Measurements from ENCODE around the gene MOB2.

The MOB2 gene

DNA sequence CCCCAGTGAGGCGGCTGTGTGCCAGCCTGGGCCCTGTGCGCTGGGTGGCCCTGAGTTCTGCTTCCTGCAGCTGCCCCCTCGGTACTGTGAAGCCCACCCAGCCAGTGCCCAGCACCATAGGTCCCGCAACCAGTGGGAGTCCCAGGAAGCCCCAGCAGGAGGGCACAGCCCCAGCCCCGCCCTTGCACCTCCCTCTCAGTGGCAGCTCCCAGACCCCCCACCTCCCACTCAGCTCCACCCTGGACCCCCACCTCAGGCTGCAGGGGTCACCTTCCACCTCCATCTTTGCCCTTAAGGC, 30.9 kb downstream of the MOB2 start:
- DNase-seq = no peak

DNA sequence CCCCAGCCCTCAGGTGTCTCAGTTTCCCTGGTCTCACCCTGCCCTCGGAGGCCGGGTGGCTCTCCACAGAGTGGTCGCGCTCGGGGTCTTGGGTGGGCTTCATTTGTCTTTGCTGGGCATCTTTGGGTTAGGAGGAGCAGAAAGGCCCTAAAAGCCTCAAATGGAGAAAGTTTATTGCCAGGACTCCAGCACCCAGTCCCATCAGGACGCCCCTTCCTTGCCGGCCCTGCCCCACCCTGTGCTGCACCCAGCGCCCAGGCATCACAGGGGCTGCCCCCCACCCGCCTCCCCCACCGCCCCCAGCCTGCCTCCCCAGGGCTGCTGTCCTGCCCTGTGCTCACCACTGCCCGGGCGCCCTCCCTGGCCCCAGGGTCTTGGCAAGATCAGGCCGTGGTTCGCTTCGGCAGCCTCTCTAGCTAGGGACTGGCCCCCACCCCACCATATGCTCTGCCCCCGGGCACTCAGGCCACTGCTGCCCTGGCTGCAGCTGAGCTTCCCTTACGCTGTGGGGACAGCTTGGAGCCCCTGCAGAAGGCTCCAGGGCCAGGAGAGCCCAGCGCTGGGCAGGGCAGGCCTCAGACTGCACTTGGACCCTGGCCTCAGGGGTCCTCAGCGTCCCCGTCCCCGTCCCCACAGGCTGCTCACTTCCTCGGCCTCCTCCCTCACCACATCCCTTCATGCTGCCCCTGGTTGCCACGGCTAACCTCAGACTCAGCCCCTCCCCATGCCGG, 31.4 kb downstream of the MOB2 start:
- DNase-seq = no peak

DNA sequence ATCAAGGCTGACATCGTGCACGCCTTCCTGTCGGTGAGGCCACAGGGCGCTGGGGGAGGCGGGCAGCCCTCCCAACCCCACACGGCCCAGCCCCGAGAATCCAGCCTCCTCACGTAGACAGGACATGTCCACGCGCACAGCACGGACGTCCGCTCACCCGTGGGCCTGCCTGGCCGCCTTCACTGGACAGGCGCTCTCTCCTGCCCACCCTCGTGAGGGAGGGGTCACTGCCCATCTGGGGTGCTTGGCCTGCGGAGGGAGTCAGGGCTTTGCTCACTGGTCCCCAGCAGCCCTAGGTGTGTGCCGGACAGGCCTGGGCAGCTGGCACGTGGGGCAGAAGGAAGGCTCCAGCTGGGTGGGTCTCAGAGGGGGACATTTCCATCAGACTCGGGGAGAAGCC, 32.0 kb downstream of the MOB2 start:
- DNase-seq = no peak

DNA sequence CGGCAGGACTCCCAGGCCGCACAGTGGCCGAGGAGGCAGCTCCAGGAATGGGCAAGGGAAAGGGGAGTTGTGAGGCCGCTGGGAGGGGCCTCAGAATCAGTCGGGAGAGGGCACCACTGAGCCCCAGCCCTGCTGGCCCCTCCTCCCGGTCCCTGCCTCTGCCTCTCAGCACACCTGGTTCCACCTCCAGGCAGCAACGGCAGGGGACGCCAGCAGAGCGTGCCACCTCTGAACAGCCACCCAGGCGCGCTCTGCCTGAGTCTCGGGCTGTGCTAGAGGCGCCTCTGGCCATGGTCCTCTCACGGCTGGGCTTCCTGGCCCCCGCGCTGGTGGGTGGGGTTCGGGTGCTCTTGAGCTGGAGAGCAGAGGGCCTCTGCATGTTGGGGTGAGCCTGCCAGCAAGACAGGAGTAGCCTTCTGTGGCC, 33.0 kb downstream of the MOB2 start:
- no peak for DNase-seq

DNA sequence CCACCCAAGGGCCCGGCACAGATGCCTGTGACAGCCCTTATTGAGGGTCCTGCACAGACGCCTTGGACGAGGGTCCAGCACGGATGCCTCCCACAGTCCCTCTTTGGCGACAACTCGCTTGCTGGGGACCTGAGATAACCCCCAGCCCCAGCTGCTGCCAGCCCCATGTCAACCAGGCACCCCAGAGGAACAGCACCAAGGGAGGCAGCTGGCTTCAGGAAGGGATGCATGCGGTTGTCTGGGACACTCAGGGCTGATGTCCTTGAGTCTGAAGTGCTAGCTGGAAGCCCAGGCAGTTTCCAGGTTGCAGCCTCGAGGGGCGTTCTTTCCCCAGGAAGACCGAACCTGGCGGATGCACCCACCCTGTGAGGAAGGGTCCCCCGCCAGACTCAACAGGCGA, 33.8 kb downstream of the MOB2 start:
- DNase-seq = no peak

DNA sequence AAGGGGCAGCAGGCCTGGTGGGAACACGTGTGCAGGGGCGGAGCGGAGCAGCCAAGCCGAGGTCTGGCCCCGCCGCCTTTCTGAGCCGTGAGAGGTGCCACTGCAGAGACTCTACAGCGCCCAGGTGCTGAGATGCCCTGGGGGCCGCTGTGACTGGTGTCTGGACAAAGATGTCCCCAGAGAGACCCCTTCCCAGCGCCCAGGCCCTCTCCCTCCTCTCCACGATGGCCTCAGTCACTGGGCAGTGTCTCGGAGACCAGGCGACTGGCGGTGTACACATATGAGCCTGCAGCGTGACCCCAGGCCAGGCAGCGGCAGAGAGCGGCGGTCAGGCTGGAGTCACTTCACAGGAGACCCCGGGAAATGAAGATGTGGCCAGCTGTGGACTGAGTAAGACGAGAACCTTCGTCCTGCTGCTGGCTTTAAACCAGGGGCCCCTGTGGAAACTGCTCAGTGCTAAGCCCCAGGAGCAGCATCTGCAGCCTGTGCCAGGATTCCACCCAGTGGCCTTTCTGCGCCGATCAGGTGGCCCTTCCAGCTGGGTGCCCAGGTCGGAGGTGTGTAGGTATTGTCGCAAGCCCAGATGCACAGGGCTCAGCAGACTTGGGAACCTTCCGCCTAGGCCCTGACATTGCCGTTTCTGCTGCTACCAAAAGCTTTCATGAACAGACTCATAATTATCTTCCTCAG, 34.7 kb downstream of the MOB2 start:
- no peak for DNase-seq

DNA sequence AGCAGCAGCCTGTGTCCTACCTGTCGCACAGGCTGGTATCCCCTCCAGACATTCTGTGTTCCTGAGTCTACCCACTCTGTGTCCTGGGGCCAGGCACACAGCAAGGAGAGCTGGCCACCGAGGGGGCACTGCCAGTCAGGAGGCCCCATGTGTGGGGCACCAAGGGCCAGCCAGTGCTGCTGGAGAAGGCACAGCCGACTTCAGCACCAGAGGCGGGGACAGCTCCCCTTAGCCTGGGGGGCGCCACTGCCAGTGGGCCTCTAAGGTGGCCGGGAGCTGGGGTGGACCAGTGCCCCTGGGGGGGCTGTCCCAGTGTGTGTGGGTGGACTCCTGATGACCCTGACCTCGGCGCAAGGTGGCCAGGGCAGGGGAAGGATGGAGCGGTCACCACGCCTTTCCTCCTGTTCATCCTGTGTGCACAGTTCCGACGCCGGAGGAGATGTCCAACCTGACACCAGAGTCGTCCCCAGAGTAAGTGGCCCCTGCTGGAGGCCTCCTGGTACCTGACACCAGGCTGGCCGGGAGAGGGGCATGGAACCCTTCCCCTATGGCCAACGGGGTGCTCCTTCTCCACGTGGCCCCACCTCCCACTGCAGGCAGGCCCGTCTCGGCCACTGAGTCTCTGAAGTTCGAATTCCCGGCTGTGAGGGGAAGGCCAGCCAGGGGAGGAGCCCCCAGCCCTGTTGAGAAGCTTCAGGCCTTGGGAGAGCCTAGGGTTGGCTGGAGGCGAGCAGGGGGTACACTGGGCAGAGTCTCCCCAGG, 35.4 kb downstream of the MOB2 start:
- DNase-seq = no peak

DNA sequence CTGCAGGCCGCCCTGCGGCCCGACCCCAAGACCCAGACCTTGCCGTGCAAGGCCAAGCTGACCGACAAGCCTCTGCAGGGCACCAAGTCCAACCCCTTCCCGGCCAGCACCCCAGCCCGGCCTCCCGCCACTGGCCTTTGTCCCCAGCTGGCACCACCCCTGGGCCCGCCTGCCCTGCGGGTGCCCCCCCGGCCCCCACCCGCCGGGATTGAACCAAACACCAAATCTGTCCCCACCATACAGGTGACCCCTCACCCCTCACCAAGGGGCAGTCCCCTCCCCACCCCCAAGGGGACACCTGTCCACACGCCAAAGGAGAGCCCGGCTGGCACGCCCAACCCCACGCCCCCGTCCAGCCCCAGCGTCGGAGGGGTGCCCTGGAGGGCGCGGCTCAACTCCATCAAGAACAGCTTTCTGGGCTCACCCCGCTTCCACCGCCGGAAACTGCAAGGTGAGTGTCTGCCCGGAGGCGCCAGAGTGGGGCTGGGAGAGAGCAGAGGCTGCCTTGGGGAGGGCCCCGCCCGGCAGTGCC, 36.2 kb downstream of the MOB2 start:
- DNase-seq = no peak

DNA sequence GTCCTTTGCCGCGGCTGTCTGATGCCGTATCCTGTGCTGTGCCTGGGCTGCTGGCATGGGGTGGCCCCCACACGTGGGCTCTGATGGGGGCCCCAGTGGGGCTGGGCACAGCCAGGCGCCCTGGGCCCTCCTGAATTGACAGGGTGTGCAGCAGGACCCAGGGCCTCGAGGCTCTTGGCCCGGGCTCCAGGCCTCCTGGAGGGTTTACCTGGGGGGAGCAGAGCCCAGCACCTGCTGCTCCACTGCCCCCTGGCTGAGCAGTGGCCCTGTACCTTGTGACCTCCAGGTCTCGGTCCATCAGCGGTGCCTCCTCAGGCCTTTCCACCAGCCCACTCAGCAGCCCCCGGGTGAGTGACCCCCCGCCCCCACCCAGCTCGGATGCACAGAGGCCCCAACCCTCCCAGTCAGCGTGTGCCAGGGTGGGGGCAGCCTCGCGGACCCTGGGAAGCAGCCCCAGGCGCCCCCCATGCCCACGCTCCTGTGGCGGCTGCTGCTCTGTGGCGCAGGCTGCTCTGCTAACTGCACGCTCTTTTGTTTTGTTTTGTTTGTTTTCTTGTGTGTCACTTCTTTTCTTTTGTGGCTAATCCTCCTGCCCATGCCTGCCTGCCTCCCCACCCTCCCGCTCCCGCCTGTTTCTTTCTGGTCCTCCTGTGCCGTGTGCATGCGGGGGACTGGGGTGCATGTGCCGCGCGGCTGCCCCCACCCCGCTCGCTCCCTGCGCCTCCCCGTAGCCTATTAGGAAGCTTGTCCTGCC, 36.9 kb downstream of the MOB2 start:
- no peak for DNase-seq

DNA sequence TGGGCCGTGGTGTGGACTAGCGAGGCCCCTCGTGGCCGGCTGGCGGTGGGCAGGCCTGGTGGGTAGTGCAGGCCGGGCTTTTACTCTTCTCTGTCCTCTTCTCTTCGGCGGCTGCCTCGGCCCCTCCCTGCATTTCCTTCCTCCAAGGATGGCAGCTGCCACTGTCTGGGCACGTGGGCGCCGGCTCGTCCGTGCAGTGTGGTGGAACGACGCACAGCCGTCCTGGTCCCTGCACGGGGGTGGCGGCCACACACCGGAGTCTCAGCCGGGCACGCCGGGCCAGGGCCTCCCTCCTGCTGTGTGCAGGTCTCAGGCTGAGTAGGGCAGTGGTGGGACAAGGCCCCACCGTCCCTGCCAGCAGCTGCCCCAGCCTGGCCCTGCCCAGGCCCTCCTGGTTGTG, 37.7 kb downstream of the MOB2 start:
- DNase-seq = no peak

DNA sequence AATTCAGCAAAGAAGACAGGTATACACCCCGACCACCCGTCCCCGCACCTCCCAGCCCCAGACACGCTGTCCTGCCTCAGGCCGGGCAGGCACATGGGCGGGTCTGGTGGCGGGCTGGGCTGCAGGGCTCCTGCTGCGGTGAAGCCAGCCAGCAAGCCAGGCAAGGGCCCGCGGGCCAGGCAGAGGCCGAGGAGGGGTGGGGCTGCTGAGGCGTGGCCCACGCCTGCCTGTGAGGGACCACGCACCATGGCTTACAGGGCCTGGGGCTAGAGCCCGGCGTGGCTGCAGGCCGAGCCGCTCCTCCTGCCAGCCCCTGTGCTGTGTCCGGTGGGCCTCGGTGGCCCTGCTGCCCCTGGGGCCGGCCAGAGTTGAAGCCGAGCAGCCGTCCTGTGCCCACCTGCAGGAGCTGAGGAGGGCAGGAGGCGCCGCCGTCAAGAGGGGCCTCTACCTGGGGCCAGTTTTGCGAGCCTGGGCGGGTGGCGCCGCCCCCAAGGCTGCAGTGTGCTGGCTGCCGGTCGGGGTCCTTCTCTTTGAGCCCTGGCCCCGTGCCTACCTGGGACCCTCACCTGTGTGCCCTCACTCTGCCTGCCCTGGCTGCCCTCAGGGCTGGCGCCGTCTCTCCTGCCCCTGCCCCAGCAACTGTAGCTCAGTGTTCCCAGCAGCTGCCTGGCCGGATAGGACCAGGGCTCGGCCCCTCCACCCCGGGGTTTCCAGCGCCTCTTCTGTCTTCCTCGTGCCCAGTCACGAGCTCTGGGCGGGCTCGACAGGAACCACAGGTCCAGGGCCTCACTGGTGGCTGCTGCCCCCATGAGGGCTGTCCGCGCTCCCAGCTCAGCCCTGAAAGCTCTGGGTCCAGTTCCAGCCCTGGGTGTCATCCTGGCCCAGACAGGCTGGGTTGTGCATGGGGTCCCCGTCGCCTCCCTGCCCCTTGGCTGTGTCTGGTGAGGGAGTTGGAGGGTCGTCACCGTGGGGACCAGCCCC, 38.4 kb downstream of the MOB2 start:
- no peak for DNase-seq

DNA sequence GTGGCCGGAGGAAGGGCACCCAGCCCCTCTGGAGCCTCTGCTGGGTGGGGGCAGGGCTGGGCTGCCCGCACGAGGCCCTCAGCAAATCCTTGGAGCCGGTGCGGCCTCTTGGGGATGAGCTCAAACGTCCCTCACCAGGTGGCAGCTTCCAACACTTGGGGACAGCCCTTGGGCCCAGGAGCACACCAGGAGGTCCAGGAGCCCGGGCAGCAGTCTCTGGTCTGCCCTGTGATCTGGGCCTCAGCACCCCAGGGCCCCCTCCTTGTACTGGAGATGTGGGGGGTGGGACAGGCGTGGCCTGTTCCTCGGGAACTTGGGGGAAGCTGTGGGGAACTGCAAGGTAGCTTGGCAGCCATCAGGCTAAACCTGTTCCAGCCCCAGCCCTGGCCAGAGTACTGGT, 40.0 kb downstream of the MOB2 start:
- DNase-seq = no peak

DNA sequence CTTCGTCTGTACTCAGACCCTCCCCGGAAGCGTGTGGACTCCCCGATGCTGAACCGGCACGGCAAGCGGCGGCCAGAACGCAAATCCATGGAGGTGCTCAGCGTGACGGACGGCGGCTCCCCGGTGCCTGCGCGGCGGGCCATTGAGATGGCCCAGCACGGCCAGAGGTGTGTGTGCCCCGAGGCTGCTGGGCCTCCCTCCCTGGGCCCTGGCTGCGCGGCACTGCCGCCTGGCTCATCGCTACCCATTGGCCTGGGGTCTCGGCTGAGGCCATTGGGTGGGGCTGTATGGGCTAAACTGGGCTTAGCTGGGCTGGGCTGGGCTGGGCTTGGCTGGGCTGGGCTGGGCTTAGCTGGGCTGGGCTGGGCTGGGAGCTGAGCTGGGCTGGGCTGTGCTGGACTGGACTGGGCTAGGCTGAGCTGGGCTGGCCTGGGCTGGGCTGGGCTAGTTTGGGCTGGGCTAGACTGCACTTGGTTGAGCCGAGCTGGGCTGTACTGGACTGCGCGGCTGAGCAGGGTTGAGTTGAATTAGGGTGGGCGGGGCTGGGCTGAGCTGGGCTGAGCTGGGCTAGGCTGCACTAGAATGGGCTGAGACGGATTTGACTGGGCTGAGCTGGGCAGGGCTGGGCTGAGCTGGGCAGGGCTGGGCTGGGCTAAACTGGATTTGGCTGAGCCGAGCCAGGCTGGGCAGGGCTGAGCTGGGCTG, 40.7 kb downstream of the MOB2 start:
- DNase-seq = no peak

DNA sequence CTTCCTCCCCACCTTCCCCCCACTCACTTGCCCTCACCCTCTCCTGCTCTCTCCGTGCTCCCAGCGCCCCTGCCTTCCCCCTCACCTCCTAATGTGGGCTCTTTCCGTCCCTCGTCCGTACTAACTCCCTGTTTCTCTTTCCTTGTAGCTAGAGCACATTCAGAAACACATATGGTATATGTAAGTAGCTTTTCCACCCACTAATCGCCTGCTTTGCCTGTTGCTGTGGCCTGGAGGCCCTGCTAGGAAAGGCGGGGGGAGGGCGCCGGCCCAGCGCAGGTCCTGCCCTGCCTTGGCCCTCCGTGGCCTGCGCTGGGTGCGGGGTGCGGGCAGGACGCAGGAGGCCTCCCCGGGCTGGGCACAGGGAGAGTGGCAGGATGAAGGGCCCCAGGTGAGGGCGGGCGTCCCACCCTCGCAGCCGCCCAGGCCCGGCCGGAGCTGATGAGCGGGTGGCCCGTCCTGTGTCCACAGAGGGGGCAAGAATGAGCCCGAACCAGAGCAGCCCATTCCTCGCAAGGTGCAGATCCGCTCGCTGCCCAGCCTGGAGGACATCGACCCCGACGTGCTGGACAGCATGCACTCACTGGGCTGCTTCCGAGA, 41.7 kb downstream of the MOB2 start:
- DNase-seq = no peak

DNA sequence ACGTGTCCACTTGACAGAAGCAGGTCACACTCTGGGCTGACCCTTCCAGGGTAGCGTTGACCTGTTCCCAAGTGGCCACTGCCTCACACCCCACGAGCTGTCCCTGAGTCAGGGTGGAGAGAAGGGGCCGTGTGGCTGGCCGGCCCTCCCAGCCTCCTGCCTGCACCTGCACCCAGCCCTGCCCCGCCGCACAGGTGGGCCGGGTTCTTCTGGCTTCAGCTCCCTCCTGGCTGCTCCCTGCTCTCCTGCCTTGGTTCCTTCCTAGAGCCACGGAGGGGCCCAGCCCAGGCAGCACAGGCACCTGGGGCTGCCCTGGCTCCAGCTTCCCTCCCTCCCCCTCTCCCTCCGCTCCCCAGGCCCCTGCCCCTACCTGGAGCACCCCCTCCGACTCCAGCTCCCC, 42.3 kb downstream of the MOB2 start:
- no peak for DNase-seq

DNA sequence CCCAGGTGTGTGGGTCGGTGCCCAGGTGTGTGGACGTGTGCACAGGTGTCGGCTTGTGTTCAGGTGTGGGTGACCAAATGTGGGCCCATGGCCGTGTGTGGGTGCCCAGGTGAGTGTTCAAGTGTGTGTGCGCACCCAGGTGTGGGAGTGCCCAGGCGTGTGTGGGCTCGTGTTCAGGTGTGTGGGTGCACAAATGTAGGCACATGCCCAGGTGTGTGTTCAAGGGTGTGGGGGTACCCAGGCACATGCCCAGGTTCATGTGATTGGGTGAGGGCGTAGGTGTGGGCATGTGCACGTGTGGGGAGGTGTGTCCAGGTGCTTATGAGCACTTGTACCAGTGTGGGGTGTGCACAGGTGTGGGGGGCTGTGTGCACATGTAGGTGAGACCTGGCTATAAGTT, 42.8 kb downstream of the MOB2 start:
- no peak for DNase-seq

DNA sequence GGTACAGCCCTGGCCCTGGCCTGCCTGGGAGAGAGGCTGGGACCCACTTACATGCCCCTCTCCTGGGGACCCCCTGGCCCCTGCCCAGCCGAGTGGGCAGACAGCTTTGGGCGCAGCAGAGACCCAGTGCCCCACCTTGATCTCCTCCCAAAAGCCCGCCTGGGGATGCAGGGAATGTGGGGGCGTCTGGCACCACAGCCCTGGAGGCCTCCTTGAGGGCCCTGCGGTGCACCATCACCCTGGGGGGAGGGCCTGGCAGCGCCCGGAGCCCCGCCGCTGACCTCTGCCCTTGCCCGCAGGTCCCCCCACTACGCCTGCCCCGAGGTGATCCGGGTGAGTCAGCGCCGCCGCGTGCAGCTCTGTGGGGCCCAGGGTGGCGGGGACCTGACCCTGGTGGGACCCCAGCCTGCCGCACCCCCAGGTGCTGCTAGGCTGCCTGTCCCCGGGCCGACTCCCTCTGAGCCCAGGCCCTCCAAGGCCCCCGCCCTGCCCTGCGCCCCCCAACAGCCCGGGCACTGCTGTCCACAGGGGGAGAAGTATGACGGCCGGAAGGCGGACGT, 43.7 kb downstream of the MOB2 start:
- no peak for DNase-seq

DNA sequence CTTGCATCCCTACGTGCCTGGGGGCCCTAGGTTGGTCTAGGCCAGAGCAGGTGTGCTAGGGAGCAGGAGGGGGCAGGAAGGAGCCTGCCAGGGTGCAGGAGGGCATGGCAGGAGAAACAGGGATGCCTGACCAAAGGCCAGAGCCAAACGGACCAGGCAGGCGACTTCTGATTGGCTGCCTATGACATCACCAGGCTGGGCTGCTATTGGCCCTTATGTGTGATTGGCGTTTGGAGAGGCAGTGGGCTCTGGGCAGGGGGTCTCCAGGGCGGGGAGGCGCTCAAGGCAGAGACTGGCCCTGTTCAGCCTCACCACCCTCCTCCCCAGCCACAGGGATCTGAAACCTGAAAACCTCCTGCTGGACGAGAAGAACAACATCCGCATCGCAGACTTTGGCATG, 44.4 kb downstream of the MOB2 start:
- DNase-seq = no peak

DNA sequence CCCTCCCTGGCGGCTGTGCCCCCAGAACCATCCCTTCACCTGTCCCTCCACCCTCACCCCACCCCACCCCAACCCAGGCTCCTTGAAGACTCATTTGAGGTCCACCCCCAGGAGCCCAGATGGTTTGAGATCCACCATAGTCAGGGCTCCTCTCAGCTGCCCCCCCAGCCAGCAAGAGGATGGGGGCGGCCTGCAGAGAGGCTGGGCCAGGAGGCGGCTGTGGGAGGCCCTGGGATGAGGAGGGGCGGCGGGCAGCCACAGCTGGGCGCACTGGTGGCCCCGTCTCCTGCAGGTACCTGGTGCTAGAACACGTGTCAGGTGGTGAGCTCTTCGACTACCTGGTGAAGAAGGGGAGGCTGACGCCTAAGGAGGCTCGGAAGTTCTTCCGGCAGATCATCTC, 46.1 kb downstream of the MOB2 start:
- DNase-seq = no peak

DNA sequence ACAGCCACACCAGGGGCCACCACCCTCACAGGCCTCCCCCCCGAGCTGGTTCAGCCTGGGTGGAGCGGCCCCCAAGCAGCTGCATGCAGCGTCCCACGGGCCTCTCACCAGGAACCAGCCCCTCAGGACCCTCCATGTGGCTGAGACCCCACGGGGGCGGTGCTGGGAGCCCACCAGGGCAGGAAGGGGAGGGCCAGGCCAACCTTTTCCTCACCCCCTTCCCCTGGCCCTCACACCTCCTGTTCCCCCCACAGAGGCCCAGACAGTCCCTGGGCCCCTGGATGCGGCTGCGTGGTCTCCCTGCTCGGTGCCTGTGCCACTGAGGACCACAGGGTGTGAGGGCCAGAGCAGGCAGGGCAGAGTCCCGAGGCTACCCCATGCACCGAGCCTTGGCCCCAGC, 46.5 kb downstream of the MOB2 start:
- DNase-seq = no peak

DNA sequence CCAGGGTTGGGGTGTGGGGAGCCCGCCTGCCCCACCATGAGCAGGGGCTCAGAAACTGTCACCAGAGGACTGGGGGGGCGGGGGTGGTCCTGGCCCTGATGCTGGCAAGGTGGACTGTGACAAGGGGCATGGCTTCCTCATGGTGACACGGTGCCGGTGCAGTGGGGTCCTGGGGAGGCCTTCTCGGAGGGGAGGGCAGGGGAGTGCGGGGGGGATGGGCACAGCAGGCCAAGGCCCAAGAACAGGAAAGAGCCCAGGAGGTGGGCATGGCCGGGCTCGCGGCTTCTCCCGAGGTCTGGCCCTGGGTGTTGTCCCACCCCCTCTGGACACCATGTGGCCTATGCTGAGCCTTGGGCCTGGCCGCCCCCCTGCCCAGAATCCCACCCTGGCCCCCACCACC, 47.2 kb downstream of the MOB2 start:
- no peak for DNase-seq

Data from activated CD8-positive, alpha-beta memory T cell treated with anti-CD3 and anti-CD28 coated beads for 24 hours (primary cell).